GM23338 (cell line): ENCODE results near the gene NAA11. TPM values are rescaled to one million over a fixed set of nuclear protein-coding genes. Genes with fewer than 3 reads are reported as not detected.

Experiments used
- ATAC-seq: fragments of 200-7000 bp; cut with Tn5 transposase; 3 replicates; pipeline ENCODE4 v1.9.1; 2020
- DNase-seq: peaks from one replicate; pipeline ENCODE4 v3.0.0-alpha.2; 2015; ENCODE audit warnings: low spot score
- H2AFZ ChIP-seq: fragments of 200-600 bp; sonication (generic); 2 replicates; pipeline ENCODE4 v1.8.0; 2016; ENCODE audit warnings: antibody characterized with exemption, mild to moderate bottlenecking, moderate library complexity
- H3F3A ChIP-seq: fragments of 200-600 bp; sonication (generic); replicated peaks from 2 replicates; pipeline ENCODE4 v1.8.0; 2017; ENCODE audit warnings: antibody characterized with exemption, mixed run types, low read depth
- H3K27ac ChIP-seq: fragments of 200-600 bp; sonication (generic); 2 replicates; pipeline ENCODE4 v1.6.1; 2016; ENCODE audit warnings: low read depth
- H3K27me3 ChIP-seq: fragments of 200-600 bp; sonication (generic); 2 replicates; pipeline ENCODE4 v1.8.0; 2016; ENCODE audit warnings: mild to moderate bottlenecking, mixed run types, moderate library complexity; ENCODE audit not compliant: insufficient read depth
- H3K36me3 ChIP-seq: fragments of 200-600 bp; sonication (generic); 2 replicates; pipeline ENCODE4 v1.8.0; 2016; ENCODE audit warnings: mild to moderate bottlenecking; ENCODE audit not compliant: insufficient read depth
- H3K4me1 ChIP-seq: fragments of 200-600 bp; sonication (generic); 2 replicates; pipeline ENCODE4 v1.8.0; 2016; ENCODE audit warnings: mild to moderate bottlenecking, moderate library complexity; ENCODE audit not compliant: insufficient read depth
- H3K4me2 ChIP-seq: fragments of 200-600 bp; sonication (generic); 2 replicates; pipeline ENCODE4 v1.7.1; 2017; ENCODE audit warnings: mixed run types
- H3K4me3 ChIP-seq: fragments of 200-600 bp; sonication (generic); 2 replicates; pipeline ENCODE4 v1.6.1; 2016; ENCODE audit warnings: mixed run types
- H3K79me2 ChIP-seq: fragments of 200-600 bp; sonication (generic); replicated peaks from 2 replicates; pipeline ENCODE4 v1.8.0; 2017; ENCODE audit warnings: mild to moderate bottlenecking; ENCODE audit not compliant: insufficient read depth
- H3K9me2 ChIP-seq: fragments of 200-600 bp; sonication (generic); 2 replicates; pipeline ENCODE4 v1.8.0; 2017; ENCODE audit not compliant: insufficient read depth
- H4K20me1 ChIP-seq: fragments of 200-600 bp; sonication (generic); replicated peaks from 2 replicates; pipeline ENCODE4 v1.8.0; 2017; ENCODE audit warnings: mild to moderate bottlenecking; ENCODE audit not compliant: insufficient read depth
- H3K27ac Mint-ChIP-seq: 2 replicates; pipeline ENCODE4 v1.8.0; 2020; ENCODE audit warnings: inconsistent platforms, mild to moderate bottlenecking, moderate library complexity, mixed read lengths
- H3K27me3 Mint-ChIP-seq: 3 replicates; pipeline ENCODE4 v1.8.0; 2022; ENCODE audit warnings: low read depth, mild to moderate bottlenecking, moderate library complexity, mixed read lengths, inconsistent platforms; ENCODE audit not compliant: insufficient read depth, poor library complexity
- H3K36me3 Mint-ChIP-seq: 3 replicates; pipeline ENCODE4 v1.8.0; 2021; ENCODE audit warnings: low read depth, mild to moderate bottlenecking, inconsistent platforms, moderate library complexity, mixed read lengths
- H3K4me1 Mint-ChIP-seq: 3 replicates; pipeline ENCODE4 v1.8.0; 2020; ENCODE audit warnings: mild to moderate bottlenecking, inconsistent platforms, mixed read lengths
- H3K4me3 Mint-ChIP-seq: 3 replicates; pipeline ENCODE4 v1.8.0; 2021; ENCODE audit warnings: moderate library complexity, mild to moderate bottlenecking, inconsistent platforms, mixed read lengths
- H3K9me3 Mint-ChIP-seq: 3 replicates; pipeline ENCODE4 v1.8.0; 2020; ENCODE audit warnings: moderate library complexity, mild to moderate bottlenecking, inconsistent platforms, mixed read lengths
- CREB1 ChIP-seq: fragments of 250-450 bp; sonication (Bioruptor Pico); IDR thresholded peaks from 2 replicates; pipeline ENCODE4 v1.5.0; 2020; ENCODE audit warnings: low read depth, mild to moderate bottlenecking, moderate library complexity
- CTCF ChIP-seq, 2 experiments: fragments of 200-600 bp in 1 of 2; sonication (generic) in 1 of 2; conservative IDR thresholded peaks; 2 replicates each; pipeline versions ENCODE4 v1.5.1 to v1.6.1; 2016 to 2017; ENCODE audit warnings: antibody characterized with exemption in 2 of 2, low read depth in 2 of 2, mild to moderate bottlenecking in 2 of 2, moderate library complexity in 1 of 2
- ETS1 ChIP-seq: IDR thresholded peaks from 2 replicates; pipeline ENCODE4 v1.6.1; 2016; ENCODE audit warnings: antibody characterized with exemption
- EZH2phosphoT487 ChIP-seq: fragments of 200-600 bp; sonication (generic); IDR thresholded peaks from one replicate; pipeline ENCODE4 v1.8.1; 2018; ENCODE audit warnings: antibody characterized with exemption; ENCODE audit not compliant: unreplicated experiment
- JUNB ChIP-seq: IDR thresholded peaks from one replicate; pipeline ENCODE4 v1.6.1; 2016; ENCODE audit warnings: antibody characterized with exemption; ENCODE audit not compliant: unreplicated experiment
- NANOG ChIP-seq: IDR thresholded peaks from 2 replicates; pipeline ENCODE4 v1.6.1; 2016; ENCODE audit warnings: antibody characterized with exemption, borderline replicate concordance
- POLR2AphosphoS5 ChIP-seq: IDR thresholded peaks from 2 replicates; pipeline ENCODE4 v1.6.1; 2016; ENCODE audit warnings: antibody characterized with exemption, low read depth
- STAT1 ChIP-seq: IDR thresholded peaks from one replicate; pipeline ENCODE4 v1.6.1; 2016; ENCODE audit warnings: antibody characterized with exemption; ENCODE audit not compliant: unreplicated experiment
- ZNF114 ChIP-seq: fragments of 250-450 bp; sonication (Bioruptor Pico); IDR thresholded peaks from 2 replicates; pipeline ENCODE4 v1.5.0; 2020; ENCODE audit warnings: mild to moderate bottlenecking, moderate library complexity
- ZNF331 ChIP-seq: fragments of 250-450 bp; sonication (Bioruptor Pico); IDR thresholded peaks from 2 replicates; pipeline ENCODE4 v1.5.0; 2020; ENCODE audit warnings: low read depth, mild to moderate bottlenecking, moderate library complexity
- polyA plus RNA-seq: library from polyadenylated mRNA; unstranded; fragments of >200 nt; fragmentation: Nextera tagmentation; extraction: Ambion mirVana; gene quantifications from 2 replicates; pipeline ENCODE4 v1.2.1, GENCODE V29; 2016
- total RNA-seq: library from RNA; depleted of rRNA; stranded (reverse); fragments of >200 nt; shearing (Covaris generic); gene quantifications from 2 replicates; pipeline ENCODE4 v1.2.3, GENCODE V29; 2014
- TF ChIP-seq, protein P1 (sequence below): fragments of 250-450 bp; sonication (Bioruptor Pico); IDR thresholded peaks from 2 replicates; pipeline ENCODE4 v1.5.0; 2020; ENCODE audit warnings: mild to moderate bottlenecking, moderate library complexity

Gene NAA11
- total and polyA plus RNA-seq, 2 experiments from 2014 or later, result not detected

DNA sequence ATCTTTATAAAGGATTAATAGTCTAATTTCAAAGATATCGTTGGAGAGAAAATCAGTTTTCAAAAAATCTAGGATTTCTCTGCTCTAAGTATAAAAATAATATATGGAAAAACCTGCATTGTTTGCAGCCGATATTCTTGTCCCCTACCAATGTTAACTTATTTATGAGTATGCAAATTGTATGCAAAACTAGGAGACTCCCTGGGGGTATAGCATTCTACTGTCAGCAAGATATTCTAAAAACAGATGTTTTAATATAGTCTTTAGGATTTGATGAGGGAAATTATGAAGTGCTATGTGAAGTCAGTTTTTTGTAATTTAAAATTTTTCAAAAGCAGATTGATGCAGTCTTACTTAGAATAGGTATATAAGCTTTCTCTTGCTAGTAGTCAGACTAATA lies 41.2 kb upstream of the NAA11 start:
- Mint-ChIP-seq H3K4me3 (no peak overlapping the region), H3K36me3 (no peaks in the 10 kb centered on the region)

DNA sequence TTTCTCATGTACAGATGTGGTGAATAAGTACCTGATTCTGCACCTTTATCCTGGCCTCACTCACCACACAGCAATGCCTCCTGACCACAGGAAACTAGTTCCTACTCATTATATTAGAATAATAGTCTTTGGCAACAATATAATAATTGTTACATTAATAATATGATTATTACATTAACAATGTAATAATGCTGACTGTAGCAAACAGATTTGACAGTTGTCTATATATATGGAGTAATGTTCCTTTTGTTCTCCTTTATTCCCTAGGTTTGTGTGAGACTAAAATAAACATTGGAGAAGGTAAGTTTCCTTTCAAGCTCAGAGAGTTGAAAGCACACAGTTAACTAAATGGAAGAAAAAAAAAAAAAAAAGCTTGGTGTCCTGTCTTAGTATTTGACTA lies 40.6 kb upstream of the NAA11 start:
- no peak for DNase-seq
- Mint-ChIP-seq H3K36me3 (no peaks in the 10 kb centered on the region), H3K27me3 (no peaks in the 10 kb centered on the region), H3K4me3 (no peak overlapping the region), H3K4me1 (no peaks in the 10 kb centered on the region; the same call in 2 of the 3 replicates), H3K9me3 (no peaks in the 10 kb centered on the region), H3K27ac (no peak overlapping the region)
- Histone ChIP-seq H3K36me3 (no peaks in the 10 kb centered on the region), H3F3A (no peaks in the 10 kb centered on the region), H3K27me3 (no peaks in the 10 kb centered on the region), H4K20me1 (no peaks in the 10 kb centered on the region), H2AFZ (no peak overlapping the region), H3K4me1 (no peaks in the 10 kb centered on the region), H3K27ac (no peak overlapping the region), H3K4me2 (no peak overlapping the region), H3K4me3 (no peak overlapping the region), H3K9me2 (0 out of 2 replicates have a peak, but pooled peaks cover 2% of the 10 kb centered on the region), H3K79me2 (no peaks in the 10 kb centered on the region)
- no peak for ATAC-seq
- no peak for TF ChIP-seq JUNB
- TF ChIP-seq, protein P1, sequence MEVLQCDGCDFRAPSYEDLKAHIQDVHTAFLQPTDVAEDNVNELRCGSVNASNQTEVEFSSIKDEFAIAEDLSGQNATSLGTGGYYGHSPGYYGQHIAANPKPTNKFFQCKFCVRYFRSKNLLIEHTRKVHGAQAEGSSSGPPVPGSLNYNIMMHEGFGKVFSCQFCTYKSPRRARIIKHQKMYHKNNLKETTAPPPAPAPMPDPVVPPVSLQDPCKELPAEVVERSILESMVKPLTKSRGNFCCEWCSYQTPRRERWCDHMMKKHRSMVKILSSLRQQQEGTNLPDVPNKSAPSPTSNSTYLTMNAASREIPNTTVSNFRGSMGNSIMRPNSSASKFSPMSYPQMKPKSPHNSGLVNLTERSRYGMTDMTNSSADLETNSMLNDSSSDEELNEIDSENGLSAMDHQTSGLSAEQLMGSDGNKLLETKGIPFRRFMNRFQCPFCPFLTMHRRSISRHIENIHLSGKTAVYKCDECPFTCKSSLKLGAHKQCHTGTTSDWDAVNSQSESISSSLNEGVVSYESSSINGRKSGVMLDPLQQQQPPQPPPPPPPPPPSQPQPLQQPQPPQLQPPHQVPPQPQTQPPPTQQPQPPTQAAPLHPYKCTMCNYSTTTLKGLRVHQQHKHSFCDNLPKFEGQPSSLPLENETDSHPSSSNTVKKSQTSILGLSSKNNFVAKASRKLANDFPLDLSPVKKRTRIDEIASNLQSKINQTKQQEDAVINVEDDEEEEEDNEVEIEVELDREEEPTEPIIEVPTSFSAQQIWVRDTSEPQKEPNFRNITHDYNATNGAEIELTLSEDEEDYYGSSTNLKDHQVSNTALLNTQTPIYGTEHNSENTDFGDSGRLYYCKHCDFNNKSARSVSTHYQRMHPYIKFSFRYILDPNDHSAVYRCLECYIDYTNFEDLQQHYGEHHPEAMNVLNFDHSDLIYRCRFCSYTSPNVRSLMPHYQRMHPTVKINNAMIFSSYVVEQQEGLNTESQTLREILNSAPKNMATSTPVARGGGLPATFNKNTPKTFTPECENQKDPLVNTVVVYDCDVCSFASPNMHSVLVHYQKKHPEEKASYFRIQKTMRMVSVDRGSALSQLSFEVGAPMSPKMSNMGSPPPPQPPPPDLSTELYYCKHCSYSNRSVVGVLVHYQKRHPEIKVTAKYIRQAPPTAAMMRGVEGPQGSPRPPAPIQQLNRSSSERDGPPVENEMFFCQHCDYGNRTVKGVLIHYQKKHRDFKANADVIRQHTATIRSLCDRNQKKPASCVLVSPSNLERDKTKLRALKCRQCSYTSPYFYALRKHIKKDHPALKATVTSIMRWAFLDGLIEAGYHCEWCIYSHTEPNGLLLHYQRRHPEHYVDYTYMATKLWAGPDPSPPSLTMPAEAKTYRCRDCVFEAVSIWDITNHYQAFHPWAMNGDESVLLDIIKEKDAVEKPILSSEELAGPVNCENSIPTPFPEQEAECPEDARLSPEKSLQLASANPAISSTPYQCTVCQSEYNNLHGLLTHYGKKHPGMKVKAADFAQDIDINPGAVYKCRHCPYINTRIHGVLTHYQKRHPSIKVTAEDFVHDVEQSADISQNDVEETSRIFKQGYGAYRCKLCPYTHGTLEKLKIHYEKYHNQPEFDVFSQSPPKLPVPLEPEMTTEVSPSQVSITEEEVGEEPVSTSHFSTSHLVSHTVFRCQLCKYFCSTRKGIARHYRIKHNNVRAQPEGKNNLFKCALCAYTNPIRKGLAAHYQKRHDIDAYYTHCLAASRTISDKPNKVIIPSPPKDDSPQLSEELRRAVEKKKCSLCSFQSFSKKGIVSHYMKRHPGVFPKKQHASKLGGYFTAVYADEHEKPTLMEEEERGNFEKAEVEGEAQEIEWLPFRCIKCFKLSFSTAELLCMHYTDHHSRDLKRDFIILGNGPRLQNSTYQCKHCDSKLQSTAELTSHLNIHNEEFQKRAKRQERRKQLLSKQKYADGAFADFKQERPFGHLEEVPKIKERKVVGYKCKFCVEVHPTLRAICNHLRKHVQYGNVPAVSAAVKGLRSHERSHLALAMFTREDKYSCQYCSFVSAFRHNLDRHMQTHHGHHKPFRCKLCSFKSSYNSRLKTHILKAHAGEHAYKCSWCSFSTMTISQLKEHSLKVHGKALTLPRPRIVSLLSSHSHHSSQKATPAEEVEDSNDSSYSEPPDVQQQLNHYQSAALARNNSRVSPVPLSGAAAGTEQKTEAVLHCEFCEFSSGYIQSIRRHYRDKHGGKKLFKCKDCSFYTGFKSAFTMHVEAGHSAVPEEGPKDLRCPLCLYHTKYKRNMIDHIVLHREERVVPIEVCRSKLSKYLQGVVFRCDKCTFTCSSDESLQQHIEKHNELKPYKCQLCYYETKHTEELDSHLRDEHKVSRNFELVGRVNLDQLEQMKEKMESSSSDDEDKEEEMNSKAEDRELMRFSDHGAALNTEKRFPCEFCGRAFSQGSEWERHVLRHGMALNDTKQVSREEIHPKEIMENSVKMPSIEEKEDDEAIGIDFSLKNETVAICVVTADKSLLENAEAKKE (CRISPR knock-in tag), result no peak
- no peak for TF ChIP-seq EZH2phosphoT487
- no peak for TF ChIP-seq ZNF331 (CRISPR knock-in tag)
- no peak for TF ChIP-seq CREB1 (CRISPR knock-in tag)
- no peak for TF ChIP-seq POLR2AphosphoS5

More for the DNA sequence above, 41.2 kb upstream of the NAA11 start:
- Histone ChIP-seq H2AFZ (no peak overlapping the region), H4K20me1 (no peaks in the 10 kb centered on the region), H3K4me2 (no peak overlapping the region), H3K4me3 (no peak overlapping the region), H3K27me3 (no peaks in the 10 kb centered on the region), H3K4me1 (no peaks in the 10 kb centered on the region), H3K27ac (no peak overlapping the region), H3K36me3 (no peaks in the 10 kb centered on the region), H3K79me2 (no peaks in the 10 kb centered on the region), H3F3A (no peaks in the 10 kb centered on the region), H3K9me2 (0 out of 2 replicates have a peak, but pooled peaks cover 2% of the 10 kb centered on the region)
- H3K27ac Mint-ChIP-seq, result no peak overlapping the region
- ATAC-seq, result no peak
- H3K4me1 Mint-ChIP-seq, result no peaks in the 10 kb centered on the region; the same call in 2 of the 3 replicates
- H3K27me3 Mint-ChIP-seq, result no peaks in the 10 kb centered on the region
- no peaks in the 10 kb centered on the region for H3K9me3 Mint-ChIP-seq
- no peak for DNase-seq
- TF ChIP-seq JUNB (no peak), ETS1 (no peak), NANOG (no peak), ZNF114 (CRISPR knock-in tag) (no peak), STAT1 (no peak), CTCF (conservative IDR thresholded peaks at IDR 0.05; ENCODE audit: low read depth in 2 of 2) (no peak)
